Type B pancreatic cell (in vitro differentiated cells): Measurements from ENCODE around the gene INF2. TPM values are rescaled to one million over a fixed set of nuclear protein-coding genes. Genes with fewer than 3 reads are reported as not detected.

Experiments used
- DNase-seq: peaks from one replicate; pipeline ENCODE4 v3.0.0; 2021; ENCODE audit warnings: mixed read lengths; ENCODE audit not compliant: unreplicated experiment; ENCODE audit errors: extremely low spot score
- H3K27ac Mint-ChIP-seq: 2 replicates; pipeline ENCODE4 v1.8.0; 2021; ENCODE audit warnings: mild to moderate bottlenecking, mixed read lengths
- H3K27me3 Mint-ChIP-seq: 2 replicates; pipeline ENCODE4 v1.8.0; 2021; ENCODE audit warnings: mixed read lengths
- H3K36me3 Mint-ChIP-seq: 2 replicates; pipeline ENCODE4 v1.8.0; 2021; ENCODE audit warnings: mixed read lengths
- H3K4me1 Mint-ChIP-seq: one replicate; pipeline ENCODE4 v1.8.0; 2021; ENCODE audit warnings: mixed read lengths; ENCODE audit not compliant: unreplicated experiment
- H3K4me3 Mint-ChIP-seq: 2 replicates; pipeline ENCODE4 v1.8.0; 2021; ENCODE audit warnings: mild to moderate bottlenecking, mixed read lengths
- H3K9me3 Mint-ChIP-seq: 2 replicates; pipeline ENCODE4 v1.8.0; 2021; ENCODE audit warnings: mixed read lengths
- CTCF ChIP-seq: fragments of 200-600 bp; sonication (generic); conservative IDR thresholded peaks from 2 replicates; pipeline ENCODE4 v1.5.0; 2021; ENCODE audit warnings: antibody characterized with exemption, mild to moderate bottlenecking
- total RNA-seq: library from RNA; stranded (reverse); gene quantifications from 2 replicates; pipeline ENCODE4 v1.2.1, GENCODE V29; 2021; ENCODE audit warnings: low replicate concordance

Gene INF2
- total RNA-seq, 1 donor from 2014 or later, result 45.6 TPM

GRCh38 chr14:104718871-104719270 is 29.5 kb downstream of the INF2 start:
- peaks cover 5% of the 10 kb centered on the region for H3K36me3 Mint-ChIP-seq
- no peaks in the 10 kb centered on the region for H3K27me3 Mint-ChIP-seq

GRCh38 chr14:104719343-104719742 is 29.9 kb downstream of the INF2 start:
- no peak overlapping the region for H3K4me3 Mint-ChIP-seq
- DNase-seq, result no peak
- no peak overlapping the region for H3K27ac Mint-ChIP-seq
- peaks cover 5% of the 10 kb centered on the region for H3K4me1 Mint-ChIP-seq
- peaks cover 5% of the 10 kb centered on the region for H3K36me3 Mint-ChIP-seq
- no peaks in the 10 kb centered on the region for H3K27me3 Mint-ChIP-seq
- no peaks in the 10 kb centered on the region for H3K9me3 Mint-ChIP-seq
- TF ChIP-seq CTCF, result no peak

More at GRCh38 chr14:104718871-104719270, 29.5 kb downstream of the INF2 start:
- DNase-seq, result no peak
- no peak overlapping the region for H3K27ac Mint-ChIP-seq
- H3K4me3 Mint-ChIP-seq, result no peak overlapping the region
- TF ChIP-seq CTCF, result no peak
- no peaks in the 10 kb centered on the region for H3K9me3 Mint-ChIP-seq
- H3K4me1 Mint-ChIP-seq, result peaks cover 5% of the 10 kb centered on the region

- Mint-ChIP-seq H3K4me3 (peak overlapping the region; percentile 52), H3K27me3 (no peaks in the 10 kb centered on the region), H3K9me3 (no peaks in the 10 kb centered on the region), H3K27ac (no peak overlapping the region), H3K4me1 (peaks cover 9% of the 10 kb centered on the region), H3K36me3 (peaks cover 5% of the 10 kb centered on the region)
- TF ChIP-seq CTCF, result no peak
- no peak for DNase-seq
These were observed 32.4 kb downstream of the INF2 start for GRCh38 chr14:104721505-104722431.

DNA sequence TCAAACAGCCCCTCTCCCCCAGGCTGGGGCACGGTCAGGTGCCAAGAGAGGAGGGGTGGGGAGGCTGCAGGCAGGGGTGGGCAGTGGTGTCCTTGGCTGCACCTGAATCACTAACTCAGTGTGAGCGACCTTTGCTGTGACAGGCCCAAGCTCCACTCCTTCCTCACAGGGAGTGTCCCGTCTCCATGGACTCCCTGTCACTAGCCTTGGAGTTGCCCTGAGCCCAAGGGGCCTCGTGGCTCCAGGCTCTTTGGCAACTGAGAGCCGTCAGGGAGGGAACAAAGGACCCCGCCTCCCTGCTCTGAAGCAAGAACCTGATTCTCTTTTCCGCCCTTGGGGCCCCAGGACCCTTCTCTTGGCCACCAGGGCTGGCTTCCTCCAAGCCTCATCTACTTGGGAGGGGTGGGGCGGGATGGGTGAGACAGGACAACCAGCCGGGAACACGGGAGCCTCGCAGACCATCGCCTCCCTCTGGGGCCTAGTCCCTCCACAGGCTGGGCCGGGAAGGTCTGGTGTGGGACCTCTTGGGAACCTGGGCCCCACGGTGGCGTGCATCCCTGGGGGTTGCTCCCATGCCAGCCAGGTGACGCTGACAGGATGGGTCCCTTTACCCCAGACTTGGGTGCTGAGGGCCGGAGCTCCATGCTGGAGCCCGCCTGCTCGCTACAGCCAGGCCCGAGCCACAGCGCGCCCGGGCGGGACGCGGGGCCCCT is 33.7 kb downstream of the INF2 start:
- Mint-ChIP-seq H3K9me3 (no peaks in the 10 kb centered on the region), H3K4me1 (peaks cover 9% of the 10 kb centered on the region), H3K27ac (no peak overlapping the region), H3K36me3 (no peaks in the 10 kb centered on the region), H3K27me3 (peaks cover 3% of the 10 kb centered on the region), H3K4me3 (no peak overlapping the region)
- DNase-seq, result no peak
- no peak for TF ChIP-seq CTCF

DNA sequence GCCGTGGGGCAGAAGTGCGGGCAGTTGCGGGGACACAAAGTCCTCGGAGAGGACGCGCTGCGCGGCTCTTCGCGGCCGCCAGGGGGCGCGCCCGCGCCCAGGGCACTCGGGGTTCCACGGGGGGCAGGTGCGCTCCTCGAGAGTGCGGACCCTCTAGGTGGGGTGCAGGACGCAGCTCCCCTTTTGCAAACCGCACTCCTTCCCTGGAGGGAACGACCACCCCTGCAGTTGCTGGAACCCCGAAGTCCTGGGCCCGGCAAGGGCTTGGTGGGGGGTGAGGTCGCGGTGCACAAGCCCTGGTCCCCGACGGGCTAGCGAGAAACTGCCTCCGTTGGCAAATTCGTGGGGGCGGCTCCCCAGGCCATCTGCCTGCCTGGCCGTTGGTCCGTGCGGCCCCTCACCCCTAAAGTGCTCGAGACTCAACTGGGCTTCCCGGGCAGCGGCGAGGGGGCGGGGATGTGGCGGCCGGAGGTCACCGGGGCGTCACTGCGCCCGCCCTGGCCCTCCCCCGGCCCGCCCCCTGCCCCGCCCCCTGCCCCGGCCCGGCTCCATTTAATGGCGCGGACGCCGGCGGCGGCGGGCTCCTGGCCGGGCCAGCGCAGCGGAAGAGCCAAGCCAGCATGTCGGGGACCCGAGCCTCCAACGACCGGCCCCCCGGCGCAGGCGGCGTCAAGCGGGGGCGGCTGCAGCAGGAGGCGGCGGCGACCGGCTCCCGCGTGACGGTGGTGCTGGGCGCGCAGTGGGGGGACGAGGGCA is 34.4 kb downstream of the INF2 start, which contains the start of gene ADSS1:
Gene ADSS1 (plus strand): TSS at position 579 of the 756 bp plus-strand sequence. CDS start 42 bp downstream, at position 621.
- Mint-ChIP-seq H3K27ac (no peak within 1 kb of the TSS), H3K9me3 (no peaks in the 10 kb centered on the region), H3K4me1 (peaks cover 9% of the 10 kb centered on the region), H3K4me3 (peak within 1 kb of the TSS; percentile 79), H3K27me3 (peaks cover 5% of the 10 kb centered on the region), H3K36me3 (no peaks in the 10 kb centered on the region)
- no peak for DNase-seq
- TF ChIP-seq CTCF, result peak; percentile 96
